ENCODE measurements around the gene SLC26A11.

Gene SLC26A11

GRCh38 chr17:80261895-80262279 is 41.7 kb downstream of the SLC26A11 start:
- peaks cover 27% of the 10 kb centered on the region for H3K36me3 ChIP-seq (ENCODE audit: low read depth)
- H3K4me1 ChIP-seq (ENCODE audit: insufficient read depth, poor library complexity, severe bottlenecking), result peaks cover 11% of the 10 kb centered on the region
- peak overlapping the region; percentile 92 for H3K27ac ChIP-seq (ENCODE audit: poor library complexity, severe bottlenecking)
- ATAC-seq (ENCODE audit: low read depth) (no peak), DNase-seq (ENCODE audit: low spot score) (no peak)
- TF ChIP-seq, protein P1, sequence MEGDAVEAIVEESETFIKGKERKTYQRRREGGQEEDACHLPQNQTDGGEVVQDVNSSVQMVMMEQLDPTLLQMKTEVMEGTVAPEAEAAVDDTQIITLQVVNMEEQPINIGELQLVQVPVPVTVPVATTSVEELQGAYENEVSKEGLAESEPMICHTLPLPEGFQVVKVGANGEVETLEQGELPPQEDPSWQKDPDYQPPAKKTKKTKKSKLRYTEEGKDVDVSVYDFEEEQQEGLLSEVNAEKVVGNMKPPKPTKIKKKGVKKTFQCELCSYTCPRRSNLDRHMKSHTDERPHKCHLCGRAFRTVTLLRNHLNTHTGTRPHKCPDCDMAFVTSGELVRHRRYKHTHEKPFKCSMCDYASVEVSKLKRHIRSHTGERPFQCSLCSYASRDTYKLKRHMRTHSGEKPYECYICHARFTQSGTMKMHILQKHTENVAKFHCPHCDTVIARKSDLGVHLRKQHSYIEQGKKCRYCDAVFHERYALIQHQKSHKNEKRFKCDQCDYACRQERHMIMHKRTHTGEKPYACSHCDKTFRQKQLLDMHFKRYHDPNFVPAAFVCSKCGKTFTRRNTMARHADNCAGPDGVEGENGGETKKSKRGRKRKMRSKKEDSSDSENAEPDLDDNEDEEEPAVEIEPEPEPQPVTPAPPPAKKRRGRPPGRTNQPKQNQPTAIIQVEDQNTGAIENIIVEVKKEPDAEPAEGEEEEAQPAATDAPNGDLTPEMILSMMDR (IDR thresholded peaks at IDR 0.05; ENCODE audit: poor library complexity, severe bottlenecking), result no peak
- no peaks in the 10 kb centered on the region for H3K27me3 ChIP-seq (ENCODE audit: insufficient read depth, poor library complexity, severe bottlenecking)
- peak overlapping the region; percentile 86 for H3K4me3 ChIP-seq (ENCODE audit: severe bottlenecking)
- H3K9me3 ChIP-seq (ENCODE audit: severe bottlenecking), result no peaks in the 10 kb centered on the region

- Histone ChIP-seq H3K27ac (ENCODE audit: poor library complexity, severe bottlenecking) (peak overlapping the region; percentile 92), H3K9me3 (ENCODE audit: severe bottlenecking) (no peaks in the 10 kb centered on the region), H3K27me3 (ENCODE audit: insufficient read depth, poor library complexity, severe bottlenecking) (no peaks in the 10 kb centered on the region), H3K4me1 (ENCODE audit: insufficient read depth, poor library complexity, severe bottlenecking) (peaks cover 11% of the 10 kb centered on the region), H3K4me3 (ENCODE audit: severe bottlenecking) (peak overlapping the region; percentile 86), H3K36me3 (ENCODE audit: low read depth) (peaks cover 28% of the 10 kb centered on the region)
- ATAC-seq (ENCODE audit: low read depth) (no peak), DNase-seq (ENCODE audit: low spot score) (no peak)
- TF ChIP-seq, protein P1 (IDR thresholded peaks at IDR 0.05; ENCODE audit: poor library complexity, severe bottlenecking), result no peak
Observed at GRCh38 chr17:80262291-80262690, 42.1 kb downstream of the SLC26A11 start.

DNA sequence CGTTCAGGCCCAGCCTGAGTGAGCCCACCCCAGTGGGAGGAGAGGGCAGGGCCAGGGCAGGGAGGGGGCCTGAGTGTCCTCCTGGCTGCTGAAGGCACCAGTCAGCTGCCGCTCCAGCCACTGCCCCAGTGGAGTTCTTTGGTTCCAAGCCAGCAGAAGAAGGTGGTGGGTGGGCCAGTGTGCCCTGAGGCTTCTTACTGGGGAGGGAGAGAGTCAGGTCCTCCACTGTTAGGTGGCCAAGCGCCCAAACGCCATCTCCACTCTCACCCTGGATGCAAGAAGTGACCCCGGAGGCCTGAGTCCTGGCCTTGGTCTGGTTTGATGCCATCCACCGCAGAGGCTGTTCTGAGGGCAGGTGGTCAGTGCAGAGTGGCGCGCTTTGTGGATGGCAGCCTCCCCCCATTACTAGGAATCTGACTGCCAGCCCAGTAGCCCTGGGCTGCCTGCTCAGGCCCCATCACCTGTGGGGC is 42.6 kb downstream of the SLC26A11 start:
- no peak for ATAC-seq (ENCODE audit: low read depth)
- Histone ChIP-seq H3K27me3 (ENCODE audit: insufficient read depth, poor library complexity, severe bottlenecking) (no peaks in the 10 kb centered on the region), H3K9me3 (ENCODE audit: severe bottlenecking) (no peaks in the 10 kb centered on the region), H3K4me1 (ENCODE audit: insufficient read depth, poor library complexity, severe bottlenecking) (peaks cover 11% of the 10 kb centered on the region), H3K4me3 (ENCODE audit: severe bottlenecking) (no peak overlapping the region), H3K27ac (ENCODE audit: poor library complexity, severe bottlenecking) (peak overlapping the region; percentile 92), H3K36me3 (ENCODE audit: low read depth) (peaks cover 28% of the 10 kb centered on the region)
- TF ChIP-seq, protein P1 (IDR thresholded peaks at IDR 0.05; ENCODE audit: poor library complexity, severe bottlenecking), result no peak
- DNase-seq (ENCODE audit: low spot score), result no peak

GRCh38 chr17:80263253-80264204 is 43.3 kb downstream of the SLC26A11 start:
- Histone ChIP-seq H3K9me3 (ENCODE audit: severe bottlenecking) (no peaks in the 10 kb centered on the region), H3K36me3 (ENCODE audit: low read depth) (peaks cover 28% of the 10 kb centered on the region), H3K4me3 (ENCODE audit: severe bottlenecking) (no peak overlapping the region), H3K27me3 (ENCODE audit: insufficient read depth, poor library complexity, severe bottlenecking) (no peaks in the 10 kb centered on the region), H3K4me1 (ENCODE audit: insufficient read depth, poor library complexity, severe bottlenecking) (peaks cover 11% of the 10 kb centered on the region), H3K27ac (ENCODE audit: poor library complexity, severe bottlenecking) (peak overlapping the region; percentile 92)
- peak; percentile 38; the same call in 2 of the 3 replicates for ATAC-seq (ENCODE audit: low read depth)
- TF ChIP-seq, protein P1 (IDR thresholded peaks at IDR 0.05; ENCODE audit: poor library complexity, severe bottlenecking), result no peak
- DNase-seq (ENCODE audit: low spot score), result no peak

Data from RWPE2 (cell line).